GM21619 (cell line): ENCODE results near the gene CADM3.

Experiments used
- ATAC-seq: cut with Tn5 transposase; IDR thresholded peaks from one replicate; pipeline ENCODE4 v1.9.1; 2021; ENCODE audit not compliant: unreplicated experiment

Gene CADM3

GRCh38 chr1:159173320-159173719 lies 1.9 kb downstream of the CADM3 start:
- no peak for ATAC-seq

GRCh38 chr1:159175571-159175970 lies 4.2 kb downstream of the CADM3 start:
- no peak for ATAC-seq

- no peak for ATAC-seq
These were observed 6.0 kb downstream of the CADM3 start for GRCh38 chr1:159177272-159177907.

- no peak for ATAC-seq
These were observed 8.5 kb downstream of the CADM3 start for GRCh38 chr1:159179906-159180305.

- ATAC-seq, result no peak
These were observed 9.1 kb downstream of the CADM3 start for GRCh38 chr1:159180516-159180915.

- no peak for ATAC-seq
These were observed 10.1 kb downstream of the CADM3 start for GRCh38 chr1:159181328-159182024.

GRCh38 chr1:159184201-159184600 lies 12.8 kb downstream of the CADM3 start:
- ATAC-seq, result no peak

- ATAC-seq, result no peak
These were observed 13.7 kb downstream of the CADM3 start for GRCh38 chr1:159185121-159185520.

- no peak for ATAC-seq
These were observed 15.6 kb downstream of the CADM3 start for GRCh38 chr1:159187033-159187432.

- ATAC-seq, result no peak
These were observed 16.4 kb downstream of the CADM3 start for GRCh38 chr1:159187647-159188374.

GRCh38 chr1:159188375-159188788 lies 17.0 kb downstream of the CADM3 start:
- ATAC-seq, result peak; percentile 76

- no peak for ATAC-seq
These were observed 19.0 kb downstream of the CADM3 start for GRCh38 chr1:159190441-159190840.

GRCh38 chr1:159196543-159196942 lies 25.1 kb downstream of the CADM3 start:
- ATAC-seq, result no peak

- peak; percentile 79 for ATAC-seq
These were observed 26.4 kb downstream of the CADM3 start for GRCh38 chr1:159197561-159198557.

- ATAC-seq, result no peak
These were observed 28.5 kb downstream of the CADM3 start for GRCh38 chr1:159199901-159200300.

- no peak for ATAC-seq
These were observed 29.4 kb downstream of the CADM3 start for GRCh38 chr1:159200769-159201168.

- ATAC-seq, result no peak
These were observed 30.2 kb downstream of the CADM3 start for GRCh38 chr1:159201642-159202041.

GRCh38 chr1:159203610-159204009 lies 32.2 kb downstream of the CADM3 start:
- no peak for ATAC-seq

- ATAC-seq, result no peak
These were observed 33.0 kb downstream of the CADM3 start, which contains the start of gene ACKR1 for GRCh38 chr1:159204161-159205141. ACKR1 (plus strand) TSS chr1:159204875; CDS start chr1:159204960, 85 bp downstream.

GRCh38 chr1:159205225-159205624 lies 33.8 kb downstream of the CADM3 start:
- no peak for ATAC-seq
